Sciatic nerve (tissue), 2 donors: ENCODE data around the gene RPS6KA2. TPM values are rescaled to one million over a fixed set of nuclear protein-coding genes. Genes with fewer than 3 reads are reported as not detected.
A peak's percentile ranks its signal among the peaks of the same experiment; 100 is the strongest.

ENCODE experiments used
- ATAC-seq: fragments of 200-7000 bp; cut with Tn5 transposase; one replicate; pipeline ENCODE4 v1.9.1; 2020; ENCODE audit warnings: mild to moderate bottlenecking, moderate library complexity
- DNase-seq: peaks from one replicate; pipeline ENCODE4 v3.0.0-alpha.2; 2020; ENCODE audit warnings: low spot score
- intact Hi-C: fragments of 100-400 bp; cut with DNase I; formaldehyde crosslinking; loops from one replicate; pipeline ENCODE4 v1.14.2; 2022
- total RNA-seq: library from RNA; stranded (reverse); fragmentation: NEBNext Ultra II Directional; extraction: Animal tissue kit (Norgen Biotek cat#: 25700); gene quantifications from one replicate; pipeline ENCODE4 v1.2.1, GENCODE V29; 2021
- donor health status: DM: no; HTN: no; CAD: no.
- donor health status: DM: no; HTN: no; CAD: no.

The RPS6KA2 gene
- total RNA-seq, 1 donor from 2014 or later: 69.9 TPM

DNA sequence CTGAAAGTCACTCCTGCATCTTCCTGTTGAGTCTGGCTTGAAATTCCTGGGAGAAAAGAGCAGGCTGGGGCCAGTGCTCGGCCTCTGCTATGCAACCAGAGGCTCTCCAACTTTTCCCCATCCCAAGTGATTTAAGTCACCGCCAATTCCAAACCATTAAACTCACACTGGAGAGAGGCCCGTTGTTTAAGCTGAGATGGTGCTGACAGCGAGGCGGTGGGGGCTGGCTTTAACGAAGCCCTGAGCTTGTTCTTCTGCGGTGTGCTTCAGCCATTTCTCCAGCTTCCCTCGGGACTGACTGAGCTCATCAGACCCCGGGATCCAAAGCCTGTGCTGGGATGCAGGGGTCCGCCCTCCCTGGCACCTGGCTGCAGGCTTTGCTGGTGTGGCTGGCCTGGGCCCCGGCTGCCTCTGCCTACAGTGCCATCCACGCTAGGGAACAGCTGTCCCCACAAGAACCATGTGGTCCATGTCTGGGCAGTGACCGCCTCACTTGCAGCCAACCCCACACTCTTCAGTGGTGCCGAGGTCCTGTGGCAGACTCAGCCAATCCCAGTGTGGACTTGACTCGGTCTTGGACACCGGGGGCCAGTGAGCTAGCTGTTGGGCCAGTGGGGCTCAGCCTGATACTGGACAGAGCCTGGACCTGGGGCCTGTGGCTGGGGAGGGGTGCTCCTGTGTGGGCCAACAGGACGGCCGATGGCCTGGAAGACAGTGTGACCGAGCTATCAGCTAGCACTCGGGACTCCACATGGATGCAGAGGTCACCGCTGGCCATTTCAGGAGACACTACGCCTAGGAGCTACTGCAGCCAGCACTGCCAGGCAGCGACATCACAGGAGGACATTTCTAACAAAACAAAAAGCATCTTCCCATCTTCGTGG lies 61.7 kb downstream of the RPS6KA2 start:
- intact Hi-C loops: no loop called here
- DNase-seq (no peak), ATAC-seq (no peak)

DNA sequence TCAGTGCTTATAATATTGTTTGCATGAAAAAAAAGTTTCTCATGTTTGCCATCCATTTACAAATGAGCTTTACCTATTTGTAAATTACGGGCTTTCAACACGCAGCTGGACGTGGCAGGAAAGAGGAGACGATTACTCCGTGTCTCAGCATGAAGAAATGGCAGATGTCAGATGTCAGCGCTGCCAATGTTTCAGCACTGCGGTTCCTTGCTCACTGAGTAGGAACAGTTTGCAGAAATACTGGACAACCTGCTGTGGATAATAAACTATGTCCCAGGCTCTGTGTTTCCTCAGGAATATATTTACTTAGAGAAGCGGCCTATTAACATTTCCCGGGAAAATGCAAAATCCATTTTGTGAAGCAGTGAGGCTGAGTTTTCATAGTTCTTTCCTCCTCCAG lies 63.2 kb downstream of the RPS6KA2 start:
- no peak for DNase-seq
- intact Hi-C loops: no loop called here
- ATAC-seq: no peak

DNA sequence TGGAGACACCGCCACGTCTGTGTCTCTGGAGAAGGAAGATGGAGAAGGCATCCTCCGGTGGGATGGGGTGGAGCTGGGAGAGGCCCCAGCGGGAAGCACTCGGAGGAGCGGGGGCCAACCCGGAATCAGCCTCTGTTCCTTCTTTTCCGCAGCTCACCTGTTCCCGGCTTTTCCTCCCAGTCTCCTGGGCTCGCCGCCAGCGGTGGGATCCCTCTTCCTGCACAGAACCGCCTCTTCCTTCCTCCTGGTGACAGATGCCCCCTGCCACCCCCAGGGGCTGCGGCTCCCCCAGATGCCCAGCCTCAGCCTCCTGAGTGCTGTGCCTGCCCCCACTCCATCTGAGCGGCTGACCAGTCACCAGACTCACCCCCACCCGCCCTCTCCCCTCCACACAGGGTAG lies 63.9 kb downstream of the RPS6KA2 start:
- DNase-seq (no peak), ATAC-seq (no peak)
- intact Hi-C loops: no loop called here

DNA sequence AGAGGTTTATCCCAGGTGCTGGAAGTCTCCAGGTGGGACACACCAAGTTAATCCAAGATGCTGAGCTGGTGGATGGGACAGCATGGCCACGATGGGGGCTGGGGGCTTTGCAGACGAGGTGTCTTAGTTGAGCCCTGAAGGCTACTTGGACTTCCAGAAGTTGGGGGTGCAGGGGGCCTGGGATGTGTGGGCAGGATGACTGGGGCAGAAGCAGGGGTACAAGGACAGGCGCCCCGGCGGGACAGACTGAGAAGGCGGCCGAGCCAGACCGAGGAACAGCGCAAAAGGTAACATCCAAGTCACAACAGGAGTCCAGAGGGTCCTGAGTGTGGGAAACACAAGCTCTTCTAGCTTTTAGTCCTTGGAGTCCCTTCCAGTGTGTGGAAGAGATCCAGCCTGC lies 64.3 kb downstream of the RPS6KA2 start:
- ATAC-seq (no peak), DNase-seq (no peak)
- intact Hi-C loops: no loop called here

DNA sequence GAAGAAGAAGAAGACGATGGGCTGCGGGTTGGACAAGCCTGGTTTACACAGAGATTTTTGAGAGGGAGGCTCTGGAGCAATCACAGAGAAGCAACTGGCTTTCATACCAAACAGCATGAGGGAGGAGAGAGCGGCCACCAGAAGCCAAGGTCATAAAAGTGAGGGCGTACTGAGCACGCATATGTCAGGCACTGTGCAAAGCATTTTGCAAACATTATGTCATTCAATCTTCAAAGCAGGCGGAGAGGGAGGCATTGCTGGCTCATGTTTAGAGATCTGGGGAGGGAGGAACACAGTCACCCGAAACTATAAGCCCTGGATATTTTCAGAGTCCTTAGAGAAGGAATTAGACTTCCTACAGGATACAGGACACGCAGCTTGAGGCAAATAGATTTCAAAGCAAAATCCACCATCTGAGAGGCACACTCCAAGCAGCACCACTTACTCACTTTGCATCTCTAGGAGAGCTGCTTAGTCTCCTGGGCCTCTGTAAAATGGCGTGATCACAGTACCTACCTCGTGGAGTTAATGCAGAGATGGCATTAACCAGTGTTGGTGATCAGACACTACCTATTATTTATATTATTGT lies 65.2 kb downstream of the RPS6KA2 start:
- peak; percentile 14 for ATAC-seq
- intact Hi-C loops: no loop called here
- no peak for DNase-seq

DNA sequence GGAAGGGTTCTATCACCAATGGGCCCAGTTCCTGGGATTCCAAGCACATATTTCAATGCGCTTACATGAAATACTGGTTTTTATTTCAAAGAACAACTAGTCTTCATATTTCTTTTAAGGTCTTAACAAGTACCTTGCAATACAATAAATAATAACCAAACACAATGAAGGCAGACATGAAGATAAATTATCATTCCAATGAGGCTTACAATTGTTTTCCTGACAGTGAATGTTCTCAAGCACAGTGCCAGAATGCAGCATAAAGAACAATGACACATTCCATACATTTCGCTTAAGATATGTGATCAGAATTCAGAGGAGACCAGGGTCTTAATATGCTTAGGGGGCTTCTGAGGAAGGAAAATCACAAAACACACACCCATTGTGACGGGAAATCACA lies 66.8 kb downstream of the RPS6KA2 start:
- intact Hi-C loops: no loop called here
- ATAC-seq (no peak), DNase-seq (no peak)

DNA sequence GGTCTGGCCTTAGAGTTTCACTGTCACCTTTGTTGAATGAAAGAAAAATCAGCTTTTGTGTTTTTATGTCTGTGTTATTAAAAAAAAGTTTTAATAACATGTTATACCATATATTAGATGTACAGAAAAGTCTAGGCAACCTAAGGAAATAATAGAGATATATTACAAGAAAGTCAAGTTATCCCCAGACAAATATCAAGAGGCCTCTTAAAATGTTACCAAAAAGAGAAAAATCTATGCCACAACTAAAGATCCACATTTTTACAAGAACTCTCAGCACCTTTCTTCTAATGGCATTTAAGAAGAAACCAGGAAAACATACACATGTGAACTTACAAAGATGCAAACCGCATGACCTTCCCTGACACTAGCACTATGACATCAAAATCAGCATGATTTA lies 67.4 kb downstream of the RPS6KA2 start:
- intact Hi-C loops: no loop called here
- DNase-seq (no peak), ATAC-seq (no peak)

DNA sequence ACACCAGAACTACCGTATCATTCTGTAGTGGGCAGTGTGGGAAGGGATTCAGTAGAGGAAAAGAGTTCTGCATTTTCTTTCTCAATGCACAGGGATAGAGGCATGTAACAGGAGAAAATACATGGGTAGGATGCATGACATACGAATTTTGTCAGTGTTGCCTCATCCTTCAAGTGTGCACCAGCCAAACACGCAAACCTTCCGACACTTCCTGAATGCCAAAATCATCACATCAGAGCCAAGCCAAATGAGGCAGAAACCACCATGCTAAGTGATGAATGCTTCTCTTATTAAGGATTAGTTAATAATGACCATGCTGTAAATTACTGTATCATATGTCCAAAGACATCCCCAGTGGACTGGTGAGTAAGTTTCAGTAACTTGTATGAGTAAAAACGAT lies 67.8 kb downstream of the RPS6KA2 start:
- ATAC-seq (no peak), DNase-seq (no peak)
- intact Hi-C loops: no loop called here

DNA sequence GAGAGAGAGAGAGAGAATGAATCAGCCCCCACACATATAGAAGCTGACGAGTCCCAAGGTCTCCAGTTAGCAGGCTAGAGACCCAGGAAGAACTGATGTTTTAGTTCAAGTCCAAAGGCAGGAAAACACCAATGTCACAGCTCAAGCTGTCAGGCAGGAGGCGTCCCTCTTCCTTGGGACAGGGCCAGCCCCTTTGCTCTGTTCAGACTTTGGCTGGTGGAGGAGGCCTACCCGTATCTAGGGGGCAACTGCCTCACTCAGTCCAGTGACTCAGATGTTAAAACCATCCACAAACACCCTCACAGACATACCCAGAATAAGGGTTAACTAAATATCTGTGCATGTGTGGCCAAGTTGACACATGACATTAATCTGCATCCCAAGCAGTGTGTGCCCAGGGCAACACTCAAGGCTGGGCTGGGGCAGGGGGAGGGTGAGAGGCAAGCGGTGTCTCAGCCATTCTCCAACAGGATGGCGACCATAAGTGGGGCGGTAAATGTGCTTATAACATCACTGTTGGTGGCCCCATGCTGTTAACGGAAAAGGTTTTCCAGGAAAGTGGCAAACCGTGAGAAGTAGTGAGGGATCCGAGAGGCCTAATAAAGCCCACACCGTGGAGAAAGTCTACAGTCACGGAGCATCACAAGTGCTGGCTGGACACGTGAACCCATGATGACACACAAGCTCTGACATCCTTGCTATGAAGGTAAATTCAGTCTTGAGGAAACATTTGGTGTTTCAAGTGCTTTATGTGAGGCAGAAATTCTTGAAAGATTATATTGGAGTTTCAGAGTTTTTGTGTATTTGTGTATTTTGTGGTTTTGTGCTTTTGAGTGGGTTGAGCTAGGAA lies 68.7 kb downstream of the RPS6KA2 start:
- DNase-seq: no peak
- no peak for ATAC-seq
- intact Hi-C loops: no loop called here

DNA sequence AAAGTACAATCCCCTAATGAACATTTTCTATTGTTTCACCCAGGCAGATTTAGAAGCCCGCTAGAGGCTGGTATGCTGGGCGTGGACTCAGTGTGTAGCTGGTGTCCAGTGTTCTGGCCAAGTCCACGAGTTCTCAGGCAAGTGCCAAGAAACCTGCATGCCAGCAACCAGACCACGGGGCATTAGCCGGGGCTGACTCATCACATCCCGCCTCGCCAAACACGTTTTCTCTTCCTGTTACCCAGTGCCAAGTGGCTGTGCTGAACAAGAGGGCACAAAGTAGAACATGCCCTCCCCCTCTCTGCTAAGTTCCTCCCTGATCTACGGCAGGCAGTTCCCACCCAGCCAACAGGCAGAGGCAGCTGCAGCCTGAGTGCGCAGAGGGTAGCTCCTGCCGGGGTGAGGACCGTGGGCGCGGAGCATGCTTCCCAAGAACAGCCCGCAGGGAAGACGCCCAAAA lies 70.2 kb downstream of the RPS6KA2 start:
- DNase-seq: peak; percentile 84
- intact Hi-C loops: no loop called here
- peak; percentile 85 for ATAC-seq

DNA sequence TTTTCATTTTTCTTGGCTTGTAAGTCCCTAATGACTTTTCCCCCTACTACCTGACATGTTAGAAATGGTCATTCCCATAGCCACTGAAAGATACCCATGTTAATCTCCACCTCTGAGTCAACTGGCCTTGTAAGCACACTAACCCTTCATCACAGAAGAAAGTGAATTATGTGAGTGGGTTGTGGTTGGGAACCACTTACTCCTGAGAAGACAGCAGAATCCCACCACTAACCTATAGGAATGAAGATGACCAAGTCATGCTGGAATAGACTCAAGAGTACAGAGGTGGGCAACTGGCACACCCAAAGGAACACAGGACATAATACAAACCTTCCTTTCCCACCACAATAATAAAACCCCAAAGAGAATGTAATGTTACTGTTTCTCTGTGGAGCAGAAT lies 70.7 kb downstream of the RPS6KA2 start:
- no peak for ATAC-seq

DNA sequence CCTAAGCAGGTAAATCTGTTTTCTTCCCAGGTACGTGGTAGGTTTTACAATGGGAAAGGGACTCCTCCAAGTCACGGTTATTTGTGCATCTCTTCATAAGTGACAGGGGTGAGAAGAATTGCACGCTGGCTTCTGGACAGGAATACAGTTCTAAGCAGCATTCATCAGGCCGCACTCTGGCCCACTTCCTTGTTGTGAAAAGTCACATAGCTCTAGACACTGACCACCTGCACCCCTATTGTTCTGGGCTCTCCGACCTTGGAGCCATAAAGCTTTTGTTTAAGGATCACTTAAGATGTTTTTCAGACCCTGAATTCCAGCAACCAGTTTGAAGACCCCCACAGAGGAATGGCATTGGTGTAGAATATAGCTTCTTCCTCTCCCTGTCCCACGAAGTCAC lies 72.0 kb downstream of the RPS6KA2 start:
- ATAC-seq (no peak), DNase-seq (no peak)
- intact Hi-C loops: no loop called here

More for the DNA sequence above, 70.7 kb downstream of the RPS6KA2 start:
- intact Hi-C loops: no loop called here
- no peak for DNase-seq

DNA sequence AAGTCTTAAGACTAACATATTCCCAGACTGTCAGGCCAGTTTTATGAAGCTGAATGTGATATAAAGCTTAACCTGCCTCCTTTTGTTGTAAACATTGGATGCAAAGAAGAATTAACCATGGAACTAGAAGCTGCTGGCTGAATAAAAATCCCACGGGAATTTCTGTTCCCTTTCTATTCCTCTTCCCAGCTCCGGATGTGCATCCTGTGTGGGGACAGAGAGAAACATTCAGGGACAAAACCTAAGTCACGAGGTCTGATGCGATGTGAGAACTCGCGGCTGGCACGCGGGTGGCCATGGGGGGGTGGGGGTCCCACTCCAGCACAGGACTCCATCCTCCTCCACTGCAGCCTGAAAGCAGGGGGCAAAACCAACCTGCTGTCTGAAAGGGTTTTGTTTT lies 72.7 kb downstream of the RPS6KA2 start:
- DNase-seq (no peak), ATAC-seq (peak; percentile 59)
- intact Hi-C loops: no loop called here

DNA sequence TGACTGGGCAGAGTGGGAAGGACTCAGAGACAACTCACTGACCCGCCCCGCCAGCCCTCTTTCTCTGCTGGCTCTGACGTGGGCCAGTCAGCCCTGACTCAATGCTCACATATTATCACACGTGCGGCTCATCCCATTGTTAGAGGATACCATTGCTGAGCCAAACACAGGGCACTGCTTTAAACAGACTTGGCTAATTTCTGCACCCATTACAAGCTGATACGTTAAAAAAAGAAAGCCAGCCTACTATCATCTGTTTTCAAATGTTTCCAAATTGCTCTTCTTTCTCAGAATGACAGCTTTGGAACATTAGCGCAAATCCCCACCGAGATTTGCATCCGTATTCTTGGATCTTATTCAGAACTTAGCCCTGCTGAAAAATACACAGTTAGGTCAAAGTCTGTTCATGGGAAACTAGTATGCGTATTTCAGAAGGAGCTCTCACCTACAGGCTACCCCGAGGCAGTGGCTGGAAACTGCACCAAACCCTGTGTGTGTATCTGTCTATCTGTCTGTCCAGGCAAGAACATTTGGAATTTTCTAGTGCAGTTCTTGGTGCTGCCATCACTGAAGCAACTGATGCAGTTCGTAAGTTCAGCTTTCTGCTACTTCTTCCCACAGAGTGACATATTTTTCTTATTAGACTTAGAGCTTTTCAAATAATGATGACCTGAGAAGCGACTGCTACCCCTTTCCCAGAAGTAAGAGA lies 73.3 kb downstream of the RPS6KA2 start:
- intact Hi-C loops: no loop called here
- no peak for DNase-seq
- ATAC-seq: peak; percentile 90

DNA sequence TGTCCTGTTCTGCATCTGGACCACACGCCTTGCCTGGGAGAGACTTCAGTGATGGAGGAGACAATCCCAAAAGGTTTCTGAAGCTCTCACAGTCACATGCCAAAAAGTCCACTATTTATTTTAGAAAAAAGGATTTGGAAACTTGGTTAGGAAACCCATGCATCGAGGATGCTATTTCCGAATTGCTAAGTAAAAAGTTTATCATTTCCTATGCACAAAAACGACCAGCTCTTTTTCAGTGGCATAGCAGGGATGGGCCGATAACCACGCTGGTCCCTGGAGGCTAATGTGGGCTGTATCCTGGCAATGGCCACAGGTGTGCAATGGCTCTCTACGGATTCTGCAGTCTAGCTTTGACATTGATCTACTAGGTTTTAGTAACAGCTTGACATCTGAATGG lies 74.5 kb downstream of the RPS6KA2 start:
- ATAC-seq: no peak
- intact Hi-C loops: no loop called here
- no peak for DNase-seq

DNA sequence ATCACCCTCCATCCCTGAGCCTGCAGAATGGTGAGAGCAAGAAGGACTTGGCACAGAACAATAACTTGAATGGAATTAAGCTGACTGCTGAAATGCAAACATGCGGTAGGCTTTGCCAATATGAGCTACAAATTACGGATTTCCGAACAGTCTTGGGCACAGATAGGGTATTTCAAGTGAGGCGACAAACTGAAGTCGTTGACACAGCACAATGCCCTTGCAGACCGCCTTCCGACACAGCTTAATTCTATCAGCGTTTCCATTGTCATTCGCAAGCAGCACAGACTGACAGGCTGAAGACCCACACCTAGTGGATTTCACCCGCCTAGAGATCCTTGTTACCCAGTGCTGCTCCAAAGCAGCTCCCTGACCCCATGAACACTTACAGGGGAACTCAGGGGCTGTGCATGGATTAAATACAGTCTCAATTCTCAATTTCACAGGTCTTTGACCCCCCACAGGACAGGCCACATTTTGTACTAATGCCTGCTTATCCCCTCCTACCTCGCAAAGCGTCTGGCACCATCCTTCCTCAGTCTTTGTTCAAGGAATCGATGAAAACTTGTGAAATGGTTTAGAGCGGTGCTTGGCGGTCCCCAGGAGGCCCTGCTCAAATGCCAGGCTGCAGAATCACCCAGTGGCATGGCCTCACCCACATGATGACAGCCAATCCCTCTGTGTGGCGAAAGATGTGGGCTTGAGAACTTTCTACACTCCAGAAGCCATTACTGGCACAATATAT lies 75.1 kb downstream of the RPS6KA2 start:
- no peak for DNase-seq
- intact Hi-C loops: no loop called here
- ATAC-seq: no peak

DNA sequence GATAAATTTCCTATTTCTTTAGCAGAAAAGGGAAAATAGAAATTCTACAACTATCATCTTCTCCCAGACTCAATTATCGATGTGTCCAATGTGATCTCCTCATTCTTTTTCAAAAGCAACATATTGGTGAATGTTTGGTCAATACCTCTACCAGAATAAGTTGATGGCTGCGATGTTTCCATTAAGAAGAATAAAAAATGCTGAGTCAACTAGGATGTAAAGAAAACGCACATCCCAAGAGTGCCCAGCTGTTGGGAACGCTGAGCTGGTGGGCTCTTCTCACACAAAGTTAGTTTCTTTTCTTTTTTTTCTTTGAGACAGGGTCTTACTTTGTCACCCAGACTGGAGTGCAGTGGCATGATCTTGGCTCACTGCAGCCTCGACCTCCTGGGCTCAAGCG lies 80.4 kb downstream of the RPS6KA2 start:
- ATAC-seq (no peak), DNase-seq (no peak)
- intact Hi-C loops: no loop called here

DNA sequence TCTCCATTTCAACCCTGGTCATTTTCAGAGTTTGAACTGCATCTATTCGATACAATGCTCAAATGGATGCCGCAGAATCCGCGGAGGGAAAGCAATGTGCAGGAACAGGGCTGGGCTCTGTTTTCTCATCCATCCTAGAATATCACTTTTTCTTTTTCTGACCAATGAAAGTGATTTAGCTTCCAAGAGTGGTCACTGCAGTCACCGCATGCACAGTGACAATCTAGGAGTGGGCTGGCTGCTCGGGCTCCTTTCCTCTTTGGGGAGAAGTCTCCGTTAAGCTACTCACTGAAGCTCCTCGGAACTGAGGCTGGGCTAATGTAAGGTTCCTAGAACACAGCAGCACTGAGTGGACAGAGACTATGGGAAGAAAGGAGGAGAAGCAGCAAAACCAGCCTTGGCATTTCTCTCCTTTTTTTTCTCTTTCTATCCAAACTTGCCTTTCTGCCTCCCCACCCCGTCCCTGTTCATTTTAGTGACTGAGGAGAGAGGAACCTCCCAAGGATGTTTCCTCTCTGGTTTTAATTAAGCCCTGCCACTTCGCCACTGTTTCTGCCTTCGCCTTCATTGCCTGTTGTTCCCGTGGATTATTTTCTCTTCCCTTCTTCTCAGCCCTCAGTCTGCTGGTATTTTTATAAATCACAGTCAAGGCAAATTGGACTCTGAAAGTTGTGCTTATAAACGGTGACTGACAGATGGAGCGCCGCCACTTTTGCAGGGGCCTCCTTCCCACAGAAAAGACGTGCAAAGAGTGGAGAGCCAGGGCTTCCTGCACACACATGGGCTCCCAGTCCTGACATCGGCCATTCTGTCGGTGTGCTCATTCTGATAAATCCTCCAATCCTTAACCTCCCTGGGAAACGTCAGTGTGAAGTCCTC lies 81.7 kb downstream of the RPS6KA2 start:
- intact Hi-C loops: no loop called here
- ATAC-seq (no peak), DNase-seq (no peak)
